Ureter (tissue), 1 donor: Measurements from ENCODE around the gene CERS6. TPM values are rescaled to one million over a fixed set of nuclear protein-coding genes. Genes with fewer than 3 reads are reported as not detected.

Experiments
- DNase-seq: peaks from one replicate; pipeline ENCODE4 v3.0.0-alpha.2; 2020; ENCODE audit warnings: low spot score
- total RNA-seq: library from RNA; stranded (reverse); gene quantifications from one replicate; pipeline ENCODE4 v1.2.4, GENCODE V29; 2023
- donor health status: DM: yes; HTN: yes; CAD: no.

The CERS6 gene
- total RNA-seq, 1 donor from 2014 or later = 29.3 TPM

- DNase-seq = no peak
These were observed 14.7 kb upstream of the CERS6 start for GRCh38 chr2:168441214-168441872.

DNA sequence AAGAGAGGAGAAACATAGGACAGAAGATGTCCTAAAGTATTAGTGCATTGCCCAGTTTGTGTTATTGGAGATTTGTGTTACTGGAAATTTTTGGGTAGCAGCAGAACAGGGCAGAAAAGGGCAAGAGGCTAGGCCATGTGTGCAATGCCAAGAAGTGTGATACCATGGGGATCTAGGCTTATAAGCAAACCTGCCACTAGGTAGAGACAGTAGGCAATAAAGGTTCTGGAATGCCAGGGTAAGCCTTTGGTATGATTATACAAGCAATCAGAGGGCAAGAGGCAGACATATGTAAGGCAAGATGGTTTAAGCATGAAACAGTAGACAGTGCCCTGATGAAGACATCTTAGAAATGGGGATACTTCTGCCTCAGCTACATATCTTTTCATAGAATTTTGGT is 12.3 kb upstream of the CERS6 start:
- no peak for DNase-seq

GRCh38 chr2:168445960-168446359 is 10.1 kb upstream of the CERS6 start:
- no peak for DNase-seq

DNA sequence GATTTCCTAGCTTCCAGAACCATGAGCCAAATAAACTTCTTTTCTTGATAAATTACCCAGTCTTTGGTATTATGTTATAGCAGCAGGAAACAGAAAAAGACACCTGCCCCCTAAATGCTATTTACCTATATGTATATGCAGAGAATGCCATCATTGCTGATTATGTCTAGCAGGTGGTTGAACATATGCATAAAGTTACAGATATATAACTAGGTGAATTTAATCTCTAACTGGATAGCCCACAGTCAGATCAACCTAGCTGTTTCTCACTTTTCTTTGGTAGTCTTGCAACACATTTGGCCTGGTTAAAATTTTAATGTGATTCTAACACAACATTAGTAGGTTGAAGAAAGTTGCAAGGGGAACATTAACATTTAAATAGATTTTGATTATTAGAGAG is 7.1 kb upstream of the CERS6 start:
- no peak for DNase-seq

DNA sequence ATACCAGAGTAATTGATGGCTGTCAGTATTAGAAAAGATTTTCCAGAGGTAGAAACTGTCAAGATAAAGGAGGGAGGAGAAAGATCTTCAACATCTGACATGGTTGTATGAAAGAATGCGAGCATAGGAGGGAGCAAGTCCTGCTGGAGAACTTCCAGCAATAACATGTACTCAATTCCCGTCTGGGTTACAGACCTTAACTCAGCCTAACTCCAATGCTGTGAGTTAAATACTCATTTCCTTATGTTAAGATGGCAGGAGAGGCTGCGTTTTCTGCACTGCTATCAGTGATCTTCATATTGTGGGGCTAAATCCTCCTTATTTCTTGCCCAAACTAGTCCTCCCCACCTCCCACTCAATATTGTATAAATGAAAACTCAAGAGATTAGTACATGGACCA is 6.7 kb upstream of the CERS6 start:
- no peak for DNase-seq

DNA sequence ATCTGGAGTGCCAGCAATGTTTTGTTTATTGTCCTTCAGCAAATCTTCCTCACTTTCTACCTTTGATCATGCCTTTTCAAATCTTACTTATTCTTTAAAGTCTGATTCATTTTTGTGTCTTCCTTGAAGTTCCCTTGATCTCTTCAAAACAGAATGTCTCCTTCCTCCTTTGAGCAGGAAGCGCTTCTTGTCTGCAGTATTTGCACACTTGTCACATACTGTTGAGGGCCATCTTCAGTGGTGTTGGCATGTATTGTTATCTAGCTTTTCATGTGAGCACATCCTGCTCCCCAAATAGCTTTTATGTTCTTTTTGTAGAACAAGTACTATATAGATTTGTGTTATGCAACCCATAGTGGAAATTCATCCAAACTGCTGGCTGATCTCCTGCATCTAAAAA is 5.9 kb upstream of the CERS6 start:
- no peak for DNase-seq

GRCh38 chr2:168450732-168451131 is 5.3 kb upstream of the CERS6 start:
- DNase-seq = no peak

- no peak for DNase-seq
These were observed 3.3 kb upstream of the CERS6 start for GRCh38 chr2:168452781-168453180.

- DNase-seq = no peak
These were observed 2.7 kb upstream of the CERS6 start for GRCh38 chr2:168453404-168453803.

DNA sequence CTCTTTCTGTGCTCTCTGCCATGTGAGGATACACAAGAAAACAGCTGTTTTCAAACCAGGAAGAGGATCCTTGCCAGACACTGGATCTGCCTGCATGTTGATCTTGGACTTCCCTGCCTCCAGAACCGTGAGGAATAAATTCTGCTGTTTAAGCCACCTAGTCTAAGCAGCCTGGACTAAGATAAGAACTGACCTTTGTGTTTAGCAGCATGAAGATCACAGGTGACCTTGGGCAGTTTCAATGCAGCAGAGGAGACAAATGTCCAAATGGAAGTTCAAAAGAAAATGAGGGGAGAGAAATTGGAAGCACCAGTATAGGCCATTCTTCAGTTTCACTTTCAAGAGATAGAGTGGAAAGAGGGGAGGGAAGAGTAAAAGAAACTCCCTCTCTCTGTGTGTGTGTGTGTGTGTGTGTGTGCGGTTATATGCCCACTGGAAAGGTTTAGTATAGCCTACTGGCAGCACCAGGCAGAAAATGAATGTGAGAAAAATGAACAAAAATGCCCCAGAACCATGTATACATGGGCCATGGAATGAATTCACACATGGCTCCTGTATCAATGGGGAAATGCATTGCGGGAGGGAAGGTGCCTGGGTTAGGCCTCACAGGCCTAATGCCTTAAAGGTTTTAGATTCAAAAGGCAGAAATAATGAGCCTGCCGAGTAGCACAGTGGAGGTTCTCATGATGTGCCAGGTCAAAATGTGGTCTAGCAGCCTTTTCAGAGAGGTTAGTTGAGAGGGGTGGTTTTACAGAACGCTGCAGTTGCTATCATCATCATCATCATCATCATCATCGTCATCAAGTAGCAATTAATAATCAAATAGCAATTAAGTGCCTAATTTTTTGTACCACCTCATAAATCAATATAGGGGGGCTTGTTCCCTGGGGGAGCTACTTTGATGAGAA is 1.1 kb upstream of the CERS6 start:
- DNase-seq = no peak

- DNase-seq = no peak
These were observed 583 bp downstream of the CERS6 start for GRCh38 chr2:168456521-168457189.

- no peak for DNase-seq
These were observed 1.3 kb downstream of the CERS6 start for GRCh38 chr2:168457190-168457895.

GRCh38 chr2:168458139-168458538 is 2.1 kb downstream of the CERS6 start:
- DNase-seq = no peak

- DNase-seq = no peak
These were observed 3.2 kb downstream of the CERS6 start for GRCh38 chr2:168459256-168459655.

GRCh38 chr2:168460571-168460970 is 4.5 kb downstream of the CERS6 start:
- no peak for DNase-seq

DNA sequence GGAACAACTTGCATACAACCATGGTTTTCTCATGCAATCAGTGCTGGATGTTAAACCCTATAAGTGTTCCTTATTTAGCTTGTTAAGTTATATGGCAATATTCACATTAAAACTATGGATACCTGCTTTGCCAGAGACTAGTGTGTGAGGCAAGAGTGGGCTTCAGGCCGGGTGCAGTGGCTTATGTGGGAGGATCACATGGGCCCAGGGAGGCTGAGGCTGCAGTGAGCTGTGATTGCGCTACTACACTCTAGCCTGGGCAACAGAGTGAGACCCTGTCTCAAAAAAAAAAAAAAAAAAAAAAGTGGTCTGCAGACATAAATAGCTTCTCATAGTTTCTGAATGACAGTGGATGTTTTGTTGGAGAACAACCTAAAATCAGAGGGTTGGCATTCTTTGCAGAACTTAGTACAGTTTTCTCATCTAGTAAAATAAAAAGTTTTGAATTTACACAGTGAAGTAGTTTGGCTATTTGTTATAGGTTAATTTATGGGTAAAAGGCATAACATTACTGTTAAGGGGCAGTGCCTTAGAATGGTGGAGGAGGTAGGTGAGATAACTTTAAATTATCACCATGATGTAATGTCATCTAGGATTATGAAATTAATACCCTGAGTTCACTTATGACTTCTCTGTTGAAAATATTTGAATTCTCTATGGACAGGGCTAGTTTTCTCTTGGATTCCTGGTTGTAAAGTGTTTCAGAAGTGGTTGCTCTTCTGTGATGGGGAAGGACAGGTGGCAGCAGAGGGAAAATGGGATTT is 5.3 kb downstream of the CERS6 start:
- DNase-seq = no peak

DNA sequence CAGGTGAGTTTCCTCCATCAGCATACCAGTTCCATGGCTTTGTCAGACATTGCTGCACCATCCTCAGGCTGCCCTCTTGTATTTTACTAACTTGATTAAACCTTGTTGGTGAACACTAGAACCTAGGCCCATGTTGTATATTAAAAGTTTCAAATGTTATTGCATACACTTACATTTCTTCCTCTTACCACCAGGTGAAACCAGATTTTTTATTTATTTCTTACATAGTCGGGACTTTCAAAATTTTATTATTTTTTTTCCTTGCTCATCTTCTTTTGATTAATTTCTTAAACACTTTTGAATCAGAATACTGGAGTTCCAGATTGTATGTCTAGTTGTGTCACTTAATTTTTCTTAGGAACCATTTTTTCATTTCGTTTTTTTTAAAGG is 5.9 kb downstream of the CERS6 start:
- DNase-seq = no peak

DNA sequence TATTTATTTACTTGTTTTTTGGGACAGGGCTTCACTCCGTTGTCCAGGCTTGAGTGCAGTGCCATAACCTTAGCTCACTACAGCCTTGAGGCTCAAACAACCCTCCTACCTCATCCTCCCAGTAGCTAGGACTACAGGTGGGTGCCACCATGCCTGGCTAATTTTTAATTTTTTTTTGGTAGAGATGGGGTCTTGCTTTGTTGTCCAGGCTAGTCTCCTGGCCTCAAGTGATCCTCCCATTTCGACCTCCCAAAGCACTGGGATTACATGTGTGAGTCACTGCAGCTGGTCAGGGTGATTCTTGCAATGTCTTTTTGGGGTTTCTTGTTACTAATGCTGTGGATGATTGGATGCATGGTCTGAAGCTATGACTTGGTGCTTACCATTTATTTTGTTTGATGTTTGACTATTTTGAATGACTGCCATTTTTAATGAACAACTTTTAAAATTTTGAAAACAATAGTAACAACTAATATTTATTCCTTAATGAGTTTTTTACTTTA is 6.5 kb downstream of the CERS6 start:
- DNase-seq = no peak

GRCh38 chr2:168465594-168465993 is 9.5 kb downstream of the CERS6 start:
- DNase-seq = no peak

GRCh38 chr2:168466190-168466737 is 10.2 kb downstream of the CERS6 start:
- no peak for DNase-seq
